HepG2 (cell line): ENCODE results near the gene ZBTB7C.
A peak's percentile ranks its signal among the peaks of the same experiment; 100 is the strongest.

Source experiments
- CTCF ChIP-seq: sonication (generic); formaldehyde crosslinking; IDR thresholded peaks from 2 replicates; pipeline ENCODE4 v1.5.0; 2020; ENCODE audit warnings: mild to moderate bottlenecking, missing genetic modification reagents, moderate library complexity
- HIC2 ChIP-seq: sonication (generic); formaldehyde crosslinking; IDR thresholded peaks from 2 replicates; pipeline ENCODE4 v1.9.0; 2022; ENCODE audit warnings: low read depth, missing genetic modification reagents
- HOXA7 ChIP-seq: sonication (generic); formaldehyde crosslinking; IDR thresholded peaks from 2 replicates; pipeline ENCODE4 v1.8.1; 2022; ENCODE audit warnings: mild to moderate bottlenecking, missing genetic modification reagents, moderate library complexity
- NR1H2 ChIP-seq: sonication (generic); formaldehyde crosslinking; IDR thresholded peaks from 2 replicates; pipeline ENCODE4 v1.8.1; 2022; ENCODE audit warnings: low read depth, missing genetic modification reagents, borderline replicate concordance
- POLR2A ChIP-seq, 2 experiments: IDR thresholded peaks; 2 replicates each; pipeline ENCODE4 v1.6.1; 2011; ENCODE audit warnings: low read depth in 2 of 2, low read length in 2 of 2, mild to moderate bottlenecking in 1 of 2, moderate library complexity in 1 of 2; ENCODE audit not compliant: insufficient read depth in 1 of 2
- POLR2AphosphoS5 ChIP-seq: IDR thresholded peaks from 2 replicates; pipeline ENCODE4 v1.6.1; 2012; ENCODE audit warnings: low read depth, low read length
- ZBTB8A ChIP-seq: sonication (generic); formaldehyde crosslinking; IDR thresholded peaks from 2 replicates; pipeline ENCODE4 v1.4.0; 2020; ENCODE audit warnings: mild to moderate bottlenecking, low read depth, missing genetic modification reagents, borderline replicate concordance
- ZNF317 ChIP-seq: sonication (generic); formaldehyde crosslinking; IDR thresholded peaks from 2 replicates; pipeline ENCODE4 v1.5.0; 2020; ENCODE audit warnings: mild to moderate bottlenecking, missing genetic modification reagents
- ZNF501 ChIP-seq: sonication (generic); formaldehyde crosslinking; IDR thresholded peaks from 2 replicates; pipeline ENCODE4 v1.5.1; 2020; ENCODE audit warnings: mild to moderate bottlenecking, moderate library complexity, missing genetic modification reagents
- ZNF577 ChIP-seq: sonication (generic); formaldehyde crosslinking; IDR thresholded peaks from 2 replicates; pipeline ENCODE4 v1.4.0; 2020; ENCODE audit warnings: mild to moderate bottlenecking, low read depth, missing genetic modification reagents, borderline replicate concordance
- ZNF615 ChIP-seq: sonication (generic); formaldehyde crosslinking; IDR thresholded peaks from 2 replicates; pipeline ENCODE4 v1.5.0; 2020; ENCODE audit warnings: mild to moderate bottlenecking, missing genetic modification reagents, borderline replicate concordance
- TF ChIP-seq, protein P1 (sequence below), 2 experiments: sonication (generic) in 1 of 2; formaldehyde crosslinking in 1 of 2; IDR thresholded peaks; 2 replicates each; pipeline versions ENCODE4 v1.5.1 to v1.6.1; 2011 to 2020; ENCODE audit warnings: borderline replicate concordance in 1 of 2, low read depth in 1 of 2, low read length in 1 of 2, mild to moderate bottlenecking in 1 of 2, missing genetic modification reagents in 1 of 2, moderate library complexity in 1 of 2
- TF ChIP-seq, protein P2 (sequence below): sonication (generic); formaldehyde crosslinking; IDR thresholded peaks from 2 replicates; pipeline ENCODE4 v1.4.0; 2020; ENCODE audit warnings: low read depth, mild to moderate bottlenecking, missing genetic modification reagents

- TF ChIP-seq POLR2AphosphoS5, result no peak
- no peak for TF ChIP-seq HOXA7 (CRISPR knock-in tag)
- no peak for TF ChIP-seq HIC2 (CRISPR knock-in tag)
- no peak for TF ChIP-seq POLR2A (IDR thresholded peaks at IDR 0.05; ENCODE audit: insufficient read depth in 1 of 2, low read depth in 2 of 2, low read length in 2 of 2)
- TF ChIP-seq ZNF501 (CRISPR knock-in tag), result no peak
- TF ChIP-seq ZNF615 (CRISPR knock-in tag), result no peak
- TF ChIP-seq CTCF (CRISPR knock-in tag), result peak; percentile 80
- no peak for TF ChIP-seq ZNF577 (CRISPR knock-in tag)
- TF ChIP-seq ZBTB8A, result no peak
- no peak for TF ChIP-seq ZNF317 (CRISPR knock-in tag)
- TF ChIP-seq, protein P1, sequence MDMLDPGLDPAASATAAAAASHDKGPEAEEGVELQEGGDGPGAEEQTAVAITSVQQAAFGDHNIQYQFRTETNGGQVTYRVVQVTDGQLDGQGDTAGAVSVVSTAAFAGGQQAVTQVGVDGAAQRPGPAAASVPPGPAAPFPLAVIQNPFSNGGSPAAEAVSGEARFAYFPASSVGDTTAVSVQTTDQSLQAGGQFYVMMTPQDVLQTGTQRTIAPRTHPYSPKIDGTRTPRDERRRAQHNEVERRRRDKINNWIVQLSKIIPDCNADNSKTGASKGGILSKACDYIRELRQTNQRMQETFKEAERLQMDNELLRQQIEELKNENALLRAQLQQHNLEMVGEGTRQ (IDR thresholded peaks at IDR 0.05; ENCODE audit: low read depth, low read length), result no peak
- TF ChIP-seq, protein P1 (CRISPR knock-in tag; IDR thresholded peaks at IDR 0.05; ENCODE audit: borderline replicate concordance), result no peak
- TF ChIP-seq, protein P2, sequence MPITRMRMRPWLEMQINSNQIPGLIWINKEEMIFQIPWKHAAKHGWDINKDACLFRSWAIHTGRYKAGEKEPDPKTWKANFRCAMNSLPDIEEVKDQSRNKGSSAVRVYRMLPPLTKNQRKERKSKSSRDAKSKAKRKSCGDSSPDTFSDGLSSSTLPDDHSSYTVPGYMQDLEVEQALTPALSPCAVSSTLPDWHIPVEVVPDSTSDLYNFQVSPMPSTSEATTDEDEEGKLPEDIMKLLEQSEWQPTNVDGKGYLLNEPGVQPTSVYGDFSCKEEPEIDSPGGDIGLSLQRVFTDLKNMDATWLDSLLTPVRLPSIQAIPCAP (CRISPR knock-in tag), result no peak
- no peak for TF ChIP-seq NR1H2
Observed at GRCh38 chr18:48230467-48231113, 178.6 kb downstream of the ZBTB7C start.
